G401.6 (cell line): ENCODE measurements around the gene SLC24A1.

Source experiments
- FAIRE-seq: peaks from 2 replicates; lab custom pipeline; 2012; peaks lifted over from hg19 to GRCh38; lab: Jason Lieb, UNC

The SLC24A1 gene

DNA sequence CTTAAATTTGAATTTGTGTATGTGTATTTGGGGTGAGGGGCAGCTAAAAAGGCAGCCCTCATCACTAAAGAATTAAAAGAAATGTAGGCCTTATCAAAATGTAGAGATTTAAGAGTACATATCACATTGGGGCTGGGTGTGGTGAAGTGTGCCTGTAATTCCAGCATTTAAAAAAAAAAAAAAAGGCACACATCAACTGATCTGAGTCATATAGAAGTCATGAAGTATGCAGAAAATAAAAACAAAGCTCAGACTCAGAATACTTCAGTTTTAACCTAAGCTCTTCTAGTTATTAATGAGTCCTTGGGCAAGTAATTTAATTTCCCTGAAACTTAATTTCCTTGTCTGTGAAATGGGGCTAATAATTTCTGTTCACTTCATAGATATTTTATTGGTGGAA is 31.6 kb downstream of the SLC24A1 start:
- no peak for FAIRE-seq

DNA sequence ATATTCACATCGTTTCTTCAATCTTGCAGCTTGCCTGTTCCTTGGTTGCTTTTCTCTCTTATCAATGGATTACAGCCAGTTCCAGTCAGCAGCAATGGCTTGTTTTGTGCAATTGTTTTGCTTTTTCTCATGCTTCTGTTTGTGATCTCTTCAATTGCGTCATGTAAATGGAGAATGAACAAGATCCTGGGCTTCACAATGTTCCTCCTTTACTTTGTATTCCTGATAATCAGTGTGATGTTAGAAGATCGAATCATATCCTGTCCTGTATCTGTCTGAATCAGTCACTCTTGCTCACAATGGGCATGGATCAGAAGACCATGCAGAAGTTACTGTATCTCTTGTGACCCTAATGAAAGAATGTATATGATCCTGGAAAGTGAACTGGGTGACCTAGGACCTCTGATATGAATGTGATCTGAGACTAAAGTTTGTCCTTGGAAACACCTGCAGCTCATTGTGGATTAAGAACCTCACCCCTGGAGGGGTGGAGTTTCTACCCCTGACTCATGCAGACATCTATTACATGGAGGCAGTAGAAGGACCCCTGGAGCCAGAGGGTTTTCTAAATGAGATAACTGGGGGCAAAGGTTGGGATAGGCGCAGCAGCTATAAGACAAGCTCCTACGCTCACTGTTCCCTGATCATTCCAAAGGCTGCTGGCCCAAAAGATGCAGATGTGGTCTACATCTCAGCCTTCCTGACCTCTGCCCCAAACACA is 32.2 kb downstream of the SLC24A1 start:
- no peak for FAIRE-seq

GRCh38 chr15:65655026-65655425 is 33.3 kb downstream of the SLC24A1 start:
- FAIRE-seq = no peak

GRCh38 chr15:65655457-65655856 is 33.7 kb downstream of the SLC24A1 start:
- no peak for FAIRE-seq

DNA sequence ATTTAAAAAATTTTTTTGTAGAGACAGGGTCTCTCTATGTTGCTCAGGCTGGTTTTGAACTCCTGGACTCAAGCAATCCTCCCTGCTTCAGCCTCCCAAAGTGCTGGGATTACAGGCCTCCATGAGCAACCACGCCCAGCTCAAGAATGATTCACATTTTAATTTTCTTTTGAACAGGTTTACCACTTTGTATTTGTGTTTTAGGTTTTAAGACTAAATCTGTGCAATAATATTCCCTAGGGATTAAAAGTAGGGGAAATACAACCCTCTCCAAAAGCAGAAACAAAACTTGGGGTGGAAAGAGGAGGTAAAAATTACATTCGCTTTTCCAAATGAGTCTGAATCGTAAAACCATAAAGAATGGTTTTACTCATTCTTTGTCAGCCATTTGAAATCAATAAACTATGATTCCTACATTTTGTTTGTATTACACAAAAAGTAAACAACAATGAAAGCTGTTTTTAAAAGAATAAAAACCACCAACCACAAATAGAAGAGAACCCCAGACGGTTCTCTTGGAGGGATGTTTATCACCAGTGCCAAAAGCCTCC is 37.8 kb downstream of the SLC24A1 start:
- no peak for FAIRE-seq

GRCh38 chr15:65660927-65661326 is 39.2 kb downstream of the SLC24A1 start:
- FAIRE-seq = no peak

- no peak for FAIRE-seq
Observed at GRCh38 chr15:65663521-65663920, 41.8 kb downstream of the SLC24A1 start.

DNA sequence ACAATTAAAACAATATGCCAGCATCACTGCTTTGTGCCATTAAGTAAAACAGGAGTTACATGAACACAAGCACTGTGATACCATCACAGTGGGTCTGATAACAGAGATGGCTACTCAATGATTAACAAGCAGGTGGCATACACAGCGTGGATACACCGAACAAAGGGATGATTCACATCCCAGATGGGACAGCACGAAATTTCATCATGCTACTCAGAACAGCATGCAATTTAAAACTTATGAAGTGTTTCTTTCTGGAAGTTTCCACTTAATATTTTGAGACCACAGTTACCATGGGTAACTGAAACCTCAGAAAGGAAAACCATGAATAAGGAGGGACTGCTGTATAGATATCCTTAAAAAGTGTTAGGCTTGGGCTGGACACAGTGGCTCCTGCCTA is 44.5 kb downstream of the SLC24A1 start:
- no peak for FAIRE-seq

GRCh38 chr15:65675551-65675950 is 53.8 kb downstream of the SLC24A1 start:
- FAIRE-seq = no peak

GRCh38 chr15:65676123-65676522 is 54.4 kb downstream of the SLC24A1 start:
- FAIRE-seq = no peak

- FAIRE-seq = peak; percentile 72
Observed at GRCh38 chr15:65680544-65680943, 58.8 kb downstream of the SLC24A1 start.

GRCh38 chr15:65682404-65682911 is 60.7 kb downstream of the SLC24A1 start:
- no peak for FAIRE-seq

GRCh38 chr15:65688462-65688861 is 66.7 kb downstream of the SLC24A1 start:
- FAIRE-seq = no peak

DNA sequence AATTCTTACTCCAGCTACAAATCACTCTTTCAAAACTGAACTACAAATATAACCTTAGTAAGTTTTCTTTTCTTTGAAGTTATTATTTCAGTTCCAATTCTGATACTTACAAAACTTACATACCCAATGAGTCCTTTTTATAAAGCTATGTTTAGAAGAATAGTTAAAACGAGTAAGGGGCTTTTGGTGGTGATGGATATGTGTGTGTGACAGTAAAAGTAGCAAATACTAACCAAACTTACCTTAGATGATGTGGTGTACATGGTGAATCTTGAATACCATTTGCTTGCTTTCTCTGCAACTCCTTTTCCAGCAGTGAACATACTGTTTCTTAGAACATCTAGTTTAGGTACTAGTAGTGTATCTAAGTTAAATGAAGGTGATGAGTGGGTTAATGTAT is 68.4 kb downstream of the SLC24A1 start:
- no peak for FAIRE-seq

GRCh38 chr15:65690778-65691177 is 69.0 kb downstream of the SLC24A1 start:
- no peak for FAIRE-seq

DNA sequence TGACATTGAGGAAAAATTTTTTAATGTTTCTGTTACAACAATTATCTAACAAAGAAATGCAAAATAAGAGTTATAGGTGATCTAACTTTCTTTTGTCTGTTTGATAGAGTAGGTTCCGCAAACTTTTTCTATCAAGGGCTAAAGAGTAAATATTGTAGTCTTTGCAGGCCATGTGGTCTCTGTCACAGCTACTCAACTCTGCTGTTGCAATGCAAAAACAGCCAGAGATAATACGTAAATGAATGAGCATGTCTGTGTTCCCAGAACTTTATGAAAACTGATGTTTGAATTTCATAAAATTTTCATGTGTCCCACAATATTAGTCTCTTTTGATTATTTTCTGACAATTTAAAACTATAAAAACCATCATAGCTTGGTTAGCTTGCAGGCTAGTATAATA is 73.3 kb downstream of the SLC24A1 start:
- FAIRE-seq = no peak
